SH-SY5Y (cell line): ENCODE data around the gene CYGB.

Experiments
- GATA2 ChIP-seq: IDR thresholded peaks from 2 replicates; pipeline ENCODE4 v1.6.1; 2011; ENCODE audit warnings: mild to moderate bottlenecking, low read depth, low read length
- GATA3 ChIP-seq: IDR thresholded peaks from 2 replicates; pipeline ENCODE4 v1.6.1; 2011; ENCODE audit warnings: low read depth, mild to moderate bottlenecking, low read length, moderate library complexity

GRCh38 chr17:76554131-76554530, 16.6 kb upstream of the CYGB start:
- TF ChIP-seq GATA3 (no peak), GATA2 (no peak)
